HEK293 (cell line): Measurements from ENCODE around the gene GPBAR1.

ENCODE experiments used
- CTCF ChIA-PET: fragments of 350-600 bp; formaldehyde crosslinking; extraction: SDS; loops from one replicate; lab custom pipeline; 2021; ENCODE audit warnings: antibody characterized with exemption; lab: Yijun Ruan, JAX
- POLR2A ChIA-PET: fragments of 300-600 bp; formaldehyde crosslinking; extraction: SDS; loops from one replicate; lab custom pipeline; 2020; ENCODE audit warnings: antibody characterized with exemption, inconsistent platforms; lab: Yijun Ruan, JAX
- H3K27ac ChIP-seq: fragments of 200-500 bp; sonication (Bioruptor generic); 2 replicates; pipeline ENCODE4 v1.5.1; 2014; ENCODE audit warnings: low read depth, low read length, control low read depth, inconsistent platforms; ENCODE audit errors: extremely low read depth
- H3K36me3 ChIP-seq, 2 experiments: fragments of 200-500 bp in 1 of 2; sonication (Bioruptor generic) in 1 of 2; 1 replicate in 1 of 2; 2 replicates in 1 of 2; pipeline ENCODE4 v1.5.1; 2014 to 2017; ENCODE audit warnings: inconsistent platforms in 2 of 2, low read length in 2 of 2; ENCODE audit not compliant: control insufficient read depth in 2 of 2, insufficient read depth in 1 of 2
- H3K4me1 ChIP-seq: fragments of 200-500 bp; sonication (Bioruptor generic); 2 replicates; pipeline ENCODE4 v1.5.1; 2014; ENCODE audit warnings: mild to moderate bottlenecking, low read length, inconsistent platforms; ENCODE audit not compliant: control insufficient read depth, insufficient read depth
- H3K4me3 ChIP-seq: 2 replicates; pipeline ENCODE4 v1.5.1; 2011; ENCODE audit warnings: low read depth, mild to moderate bottlenecking, control low read depth, low read length, moderate library complexity
- H3K9me3 ChIP-seq: fragments of 200-500 bp; sonication (Bioruptor generic); 2 replicates; pipeline ENCODE4 v1.5.1; 2014; ENCODE audit warnings: low read depth, low read length, inconsistent platforms; ENCODE audit not compliant: control insufficient read depth, insufficient read depth
- GLIS2 ChIP-seq: fragments of 450-650 bp; formaldehyde crosslinking; IDR thresholded peaks from 2 replicates; pipeline ENCODE4 v1.5.1; 2016; ENCODE audit warnings: missing biosample characterization, missing genetic modification characterization
- KLF1 ChIP-seq: fragments of 450-650 bp; formaldehyde crosslinking; IDR thresholded peaks from 2 replicates; pipeline ENCODE4 v1.5.1; 2016; ENCODE audit warnings: missing biosample characterization, missing genetic modification characterization
- OSR2 ChIP-seq: fragments of 450-650 bp; formaldehyde crosslinking; IDR thresholded peaks from 2 replicates; pipeline ENCODE4 v1.5.1; 2016; ENCODE audit warnings: missing biosample characterization, missing genetic modification characterization
- SP7 ChIP-seq: fragments of 450-650 bp; formaldehyde crosslinking; IDR thresholded peaks from 2 replicates; pipeline ENCODE4 v1.5.1; 2016; ENCODE audit warnings: missing biosample characterization, missing genetic modification characterization
- TCF7L2 ChIP-seq: IDR thresholded peaks from 2 replicates; pipeline ENCODE4 v1.6.1; 2011; ENCODE audit warnings: low read depth, mild to moderate bottlenecking, inconsistent platforms, low read length, moderate library complexity, borderline replicate concordance
- ZFP41 ChIP-seq: fragments of 450-650 bp; formaldehyde crosslinking; IDR thresholded peaks from 2 replicates; pipeline ENCODE4 v1.5.1; 2016; ENCODE audit warnings: missing biosample characterization, missing genetic modification characterization, borderline replicate concordance
- ZFP69B ChIP-seq: fragments of 450-650 bp; formaldehyde crosslinking; IDR thresholded peaks from 2 replicates; pipeline ENCODE4 v1.5.1; 2016; ENCODE audit warnings: missing biosample characterization, missing genetic modification characterization
- ZNF132 ChIP-seq: fragments of 450-650 bp; formaldehyde crosslinking; IDR thresholded peaks from 2 replicates; pipeline ENCODE4 v1.5.1; 2017; ENCODE audit warnings: missing biosample characterization, missing genetic modification characterization, borderline replicate concordance
- ZNF24 ChIP-seq: fragments of 450-650 bp; formaldehyde crosslinking; IDR thresholded peaks from 2 replicates; pipeline ENCODE4 v1.5.1; 2016; ENCODE audit warnings: missing biosample characterization, missing genetic modification characterization
- ZNF391 ChIP-seq: fragments of 450-650 bp; formaldehyde crosslinking; IDR thresholded peaks from 2 replicates; pipeline ENCODE4 v1.5.1; 2016; ENCODE audit warnings: low read depth, missing biosample characterization, missing genetic modification characterization, borderline replicate concordance
- ZNF473 ChIP-seq: fragments of 450-650 bp; formaldehyde crosslinking; IDR thresholded peaks from 2 replicates; pipeline ENCODE4 v1.5.1; 2017; ENCODE audit warnings: missing biosample characterization, missing genetic modification characterization
- ZNF514 ChIP-seq: fragments of 450-650 bp; formaldehyde crosslinking; IDR thresholded peaks from 2 replicates; pipeline ENCODE4 v1.5.1; 2016; ENCODE audit warnings: missing biosample characterization, missing genetic modification characterization
- ZNF843 ChIP-seq: fragments of 450-650 bp; formaldehyde crosslinking; IDR thresholded peaks from 2 replicates; pipeline ENCODE4 v1.5.1; 2016; ENCODE audit warnings: missing biosample characterization, missing genetic modification characterization
- TF ChIP-seq, protein P1 (sequence below): fragments of 450-650 bp; formaldehyde crosslinking; IDR thresholded peaks from 2 replicates; pipeline ENCODE4 v1.5.1; 2016; ENCODE audit warnings: missing biosample characterization, missing genetic modification characterization
- TF ChIP-seq, protein P2 (sequence below): fragments of 450-650 bp; formaldehyde crosslinking; IDR thresholded peaks from 2 replicates; pipeline ENCODE4 v1.5.1; 2017; ENCODE audit warnings: missing biosample characterization, missing genetic modification characterization
- TF ChIP-seq, protein P3 (sequence below): fragments of 450-650 bp; formaldehyde crosslinking; IDR thresholded peaks from 2 replicates; pipeline ENCODE4 v1.5.1; 2016; ENCODE audit warnings: missing biosample characterization, missing genetic modification characterization
- TF ChIP-seq, protein P4 (sequence below): IDR thresholded peaks from 2 replicates; pipeline ENCODE4 v1.6.1; 2011; ENCODE audit warnings: mild to moderate bottlenecking, low read depth, low read length, borderline replicate concordance

The GPBAR1 gene

DNA sequence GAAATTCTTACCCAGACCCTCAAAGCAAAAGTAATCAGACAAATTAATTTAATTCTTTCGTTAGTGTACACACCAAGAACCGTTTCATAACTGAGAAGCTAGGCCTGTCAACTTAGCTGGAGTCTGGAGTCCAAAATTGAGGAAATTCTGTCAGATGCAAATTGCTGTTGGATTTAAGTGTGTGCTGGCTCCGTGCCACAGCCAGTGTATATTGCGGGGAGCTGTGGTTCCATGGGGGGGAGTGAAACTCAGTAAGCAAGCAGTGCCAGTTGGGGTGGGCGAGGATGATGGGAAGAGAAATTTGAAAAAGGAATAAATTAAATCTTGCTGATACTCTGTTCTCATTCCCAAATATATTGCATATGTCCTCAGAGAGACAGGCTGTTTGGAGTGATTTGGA is 39.8 kb upstream of the GPBAR1 start (continued):
- TF ChIP-seq, protein P1, sequence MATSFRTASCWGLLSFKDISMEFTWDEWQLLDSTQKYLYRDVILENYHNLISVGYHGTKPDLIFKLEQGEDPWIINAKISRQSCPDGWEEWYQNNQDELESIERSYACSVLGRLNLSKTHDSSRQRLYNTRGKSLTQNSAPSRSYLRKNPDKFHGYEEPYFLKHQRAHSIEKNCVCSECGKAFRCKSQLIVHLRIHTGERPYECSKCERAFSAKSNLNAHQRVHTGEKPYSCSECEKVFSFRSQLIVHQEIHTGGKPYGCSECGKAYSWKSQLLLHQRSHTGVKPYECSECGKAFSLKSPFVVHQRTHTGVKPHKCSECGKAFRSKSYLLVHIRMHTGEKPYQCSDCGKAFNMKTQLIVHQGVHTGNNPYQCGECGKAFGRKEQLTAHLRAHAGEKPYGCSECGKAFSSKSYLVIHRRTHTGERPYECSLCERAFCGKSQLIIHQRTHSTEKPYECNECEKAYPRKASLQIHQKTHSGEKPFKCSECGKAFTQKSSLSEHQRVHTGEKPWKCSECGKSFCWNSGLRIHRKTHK (tag by site-specific recombination), result no peak
- TF ChIP-seq ZFP41 (tag by site-specific recombination), result no peak
- no peak for TF ChIP-seq GLIS2 (tag by site-specific recombination)
- no peak for TF ChIP-seq ZNF132 (tag by site-specific recombination)
- TF ChIP-seq ZNF473, result no peak
- no peak for TF ChIP-seq ZNF391 (tag by site-specific recombination)
- no peak for TF ChIP-seq ZNF843 (tag by site-specific recombination)
- TF ChIP-seq, all 188 proteins: peak for 0

DNA sequence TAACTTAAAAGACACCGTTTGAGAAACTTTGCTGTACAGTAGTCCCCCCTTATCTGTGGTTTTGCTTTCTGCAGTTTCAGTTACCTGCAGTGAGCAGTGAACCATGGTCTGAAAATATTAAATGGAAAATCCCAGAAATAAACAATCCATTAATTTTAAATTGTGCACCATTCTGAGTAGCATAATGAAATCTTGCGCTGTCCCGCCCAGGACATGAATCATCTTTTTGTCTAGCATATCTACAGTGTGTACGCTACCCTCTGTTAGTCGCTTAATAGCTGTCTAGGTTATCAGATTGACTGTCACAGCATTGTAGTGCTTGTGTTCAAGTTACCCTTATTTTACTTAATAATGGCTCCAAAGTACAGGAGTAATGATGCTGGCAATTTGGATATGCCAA is 37.8 kb upstream of the GPBAR1 start:
- ChIA-PET CTCF (no interaction called here), POLR2A (no interaction called here)
- no peaks in the 10 kb centered on the region for H3K9me3 ChIP-seq
- no peak overlapping the region for H3K4me3 ChIP-seq
- no peak overlapping the region for H3K27ac ChIP-seq
- TF ChIP-seq OSR2 (peak; percentile 36; the same call in 1 of the 2 replicates), SP7 (tag by site-specific recombination) (0 out of 2 replicates have a peak, but pooled peaks have one; percentile 33), TCF7L2 (no peak), ZFP69B (tag by site-specific recombination) (no peak)
- TF ChIP-seq, protein P2, sequence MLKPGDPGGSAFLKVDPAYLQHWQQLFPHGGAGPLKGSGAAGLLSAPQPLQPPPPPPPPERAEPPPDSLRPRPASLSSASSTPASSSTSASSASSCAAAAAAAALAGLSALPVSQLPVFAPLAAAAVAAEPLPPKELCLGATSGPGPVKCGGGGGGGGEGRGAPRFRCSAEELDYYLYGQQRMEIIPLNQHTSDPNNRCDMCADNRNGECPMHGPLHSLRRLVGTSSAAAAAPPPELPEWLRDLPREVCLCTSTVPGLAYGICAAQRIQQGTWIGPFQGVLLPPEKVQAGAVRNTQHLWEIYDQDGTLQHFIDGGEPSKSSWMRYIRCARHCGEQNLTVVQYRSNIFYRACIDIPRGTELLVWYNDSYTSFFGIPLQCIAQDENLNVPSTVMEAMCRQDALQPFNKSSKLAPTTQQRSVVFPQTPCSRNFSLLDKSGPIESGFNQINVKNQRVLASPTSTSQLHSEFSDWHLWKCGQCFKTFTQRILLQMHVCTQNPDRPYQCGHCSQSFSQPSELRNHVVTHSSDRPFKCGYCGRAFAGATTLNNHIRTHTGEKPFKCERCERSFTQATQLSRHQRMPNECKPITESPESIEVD, result no peak
- TF ChIP-seq, protein P3, sequence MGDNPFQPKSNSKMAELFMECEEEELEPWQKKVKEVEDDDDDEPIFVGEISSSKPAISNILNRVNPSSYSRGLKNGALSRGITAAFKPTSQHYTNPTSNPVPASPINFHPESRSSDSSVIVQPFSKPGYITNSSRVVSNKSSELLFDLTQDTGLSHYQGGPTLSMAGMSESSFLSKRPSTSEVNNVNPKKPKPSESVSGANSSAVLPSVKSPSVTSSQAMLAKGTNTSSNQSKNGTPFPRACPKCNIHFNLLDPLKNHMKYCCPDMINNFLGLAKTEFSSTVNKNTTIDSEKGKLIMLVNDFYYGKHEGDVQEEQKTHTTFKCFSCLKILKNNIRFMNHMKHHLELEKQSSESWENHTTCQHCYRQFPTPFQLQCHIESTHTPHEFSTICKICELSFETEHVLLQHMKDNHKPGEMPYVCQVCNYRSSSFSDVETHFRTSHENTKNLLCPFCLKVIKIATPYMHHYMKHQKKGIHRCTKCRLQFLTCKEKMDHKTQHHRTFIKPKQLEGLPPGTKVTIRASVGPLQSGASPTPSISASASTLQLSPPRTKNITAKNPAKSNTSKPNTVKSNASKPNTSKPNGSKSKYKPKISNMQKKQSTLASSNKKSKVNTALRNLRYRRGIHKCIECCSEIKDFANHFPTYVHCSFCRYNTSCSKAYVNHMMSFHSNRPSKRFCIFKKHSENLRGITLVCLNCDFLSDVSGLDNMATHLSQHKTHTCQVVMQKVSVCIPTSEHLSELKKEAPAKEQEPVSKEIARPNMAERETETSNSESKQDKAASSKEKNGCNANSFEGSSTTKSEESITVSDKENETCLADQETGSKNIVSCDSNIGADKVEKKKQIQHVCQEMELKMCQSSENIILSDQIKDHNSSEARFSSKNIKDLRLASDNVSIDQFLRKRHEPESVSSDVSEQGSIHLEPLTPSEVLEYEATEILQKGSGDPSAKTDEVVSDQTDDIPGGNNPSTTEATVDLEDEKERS (tag by site-specific recombination), result no peak
- TF ChIP-seq, protein P4, sequence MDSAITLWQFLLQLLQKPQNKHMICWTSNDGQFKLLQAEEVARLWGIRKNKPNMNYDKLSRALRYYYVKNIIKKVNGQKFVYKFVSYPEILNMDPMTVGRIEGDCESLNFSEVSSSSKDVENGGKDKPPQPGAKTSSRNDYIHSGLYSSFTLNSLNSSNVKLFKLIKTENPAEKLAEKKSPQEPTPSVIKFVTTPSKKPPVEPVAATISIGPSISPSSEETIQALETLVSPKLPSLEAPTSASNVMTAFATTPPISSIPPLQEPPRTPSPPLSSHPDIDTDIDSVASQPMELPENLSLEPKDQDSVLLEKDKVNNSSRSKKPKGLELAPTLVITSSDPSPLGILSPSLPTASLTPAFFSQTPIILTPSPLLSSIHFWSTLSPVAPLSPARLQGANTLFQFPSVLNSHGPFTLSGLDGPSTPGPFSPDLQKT, result no peak
- H3K4me1 ChIP-seq, result peaks cover 32% of the 10 kb centered on the region
- peaks cover 9 to 63% of the 10 kb centered on the region in 2 experiments; a peak in 2 of 3 replicates for H3K36me3 ChIP-seq

DNA sequence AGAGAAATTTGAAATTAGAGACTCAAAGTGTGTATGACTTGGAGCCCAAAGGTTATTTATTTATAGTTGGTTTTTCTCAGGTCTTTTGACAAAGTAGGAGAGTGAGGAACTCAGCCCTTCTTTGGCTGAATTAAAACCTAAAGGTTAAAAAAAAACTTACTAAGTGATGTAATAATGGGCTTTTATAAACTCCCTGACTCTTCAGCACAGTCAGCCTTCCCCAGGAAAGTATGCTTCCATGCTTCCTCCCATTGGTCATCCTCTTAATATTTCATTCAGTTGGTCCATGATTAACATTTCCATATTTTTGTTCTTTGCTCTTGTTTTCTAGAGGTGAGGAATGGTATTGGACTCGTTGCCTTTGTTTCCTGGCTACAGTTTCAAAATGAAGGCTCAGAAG is 36.6 kb upstream of the GPBAR1 start:
- Histone ChIP-seq H3K4me3 (no peak overlapping the region), H3K36me3 (peaks cover 14 to 72% of the 10 kb centered on the region in 2 experiments), H3K9me3 (no peaks in the 10 kb centered on the region), H3K27ac (no peak overlapping the region), H3K4me1 (peaks cover 34% of the 10 kb centered on the region)
- no peak for TF ChIP-seq KLF1 (tag by site-specific recombination)
- no peak for TF ChIP-seq ZNF24
- no peak for TF ChIP-seq ZNF514 (tag by site-specific recombination)
- POLR2A ChIA-PET, result no interaction called here
- CTCF ChIA-PET, result interaction anchor here (0.6 to 1.2 kb wide), 3 partner anchors 32 to 39 kb away, joined by 3 read pairs; no protein-coding TSS in a partner anchor
